ENCODE measurements around the gene DLX4. TPM values are rescaled to one million over a fixed set of nuclear protein-coding genes. Genes with fewer than 3 reads are reported as not detected.

The DLX4 gene
- total and polyA plus RNA-seq, 12 donors: 0.10 to 0.96 (median 0.27) TPM; not detected in 3

DNA sequence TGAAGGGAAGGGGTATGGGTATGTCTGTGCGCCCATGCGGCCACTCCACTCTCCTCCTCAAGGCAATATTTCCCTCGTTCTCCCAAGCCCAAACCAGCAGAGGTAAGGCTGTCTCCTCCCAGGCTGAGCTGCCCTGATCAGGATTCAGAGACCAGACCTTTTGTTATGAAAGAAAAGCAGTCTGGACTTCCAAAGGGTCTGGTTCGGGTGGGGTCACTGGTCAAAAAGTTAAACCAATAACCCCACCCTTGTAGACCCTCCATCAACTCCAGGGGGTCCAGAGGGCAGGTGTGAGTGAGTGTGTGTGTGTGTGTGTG is 5.7 kb upstream of the DLX4 start:
- H3K4me3 ChIP-seq: no peak overlapping the region
- WGBS, 4 donors: 14 to 37% (median 29%) methylated on average over 4 of the region's 4 CpGs
- no peak for TF ChIP-seq POLR2A (IDR thresholded peaks at IDR 0.05)
- no peak for TF ChIP-seq CTCF (IDR thresholded peaks at IDR 0.05)
- peaks cover 65% of the 10 kb centered on the region for H3K27me3 ChIP-seq
- peaks cover 0 to 2% of the 10 kb centered on the region in 2 donors for H3K4me1 ChIP-seq (replicated peaks in 1 of 2)
- DNase-seq: no peak
- H3K36me3 ChIP-seq (replicated peaks in 1 of 2): no peaks in the 10 kb centered on the region
- intact Hi-C loops (cut with DNase I): no loop called here
- H3K9me3 ChIP-seq (replicated peaks in 1 of 3): no peaks in the 10 kb centered on the region
- H3K27ac ChIP-seq: no peak overlapping the region

DNA sequence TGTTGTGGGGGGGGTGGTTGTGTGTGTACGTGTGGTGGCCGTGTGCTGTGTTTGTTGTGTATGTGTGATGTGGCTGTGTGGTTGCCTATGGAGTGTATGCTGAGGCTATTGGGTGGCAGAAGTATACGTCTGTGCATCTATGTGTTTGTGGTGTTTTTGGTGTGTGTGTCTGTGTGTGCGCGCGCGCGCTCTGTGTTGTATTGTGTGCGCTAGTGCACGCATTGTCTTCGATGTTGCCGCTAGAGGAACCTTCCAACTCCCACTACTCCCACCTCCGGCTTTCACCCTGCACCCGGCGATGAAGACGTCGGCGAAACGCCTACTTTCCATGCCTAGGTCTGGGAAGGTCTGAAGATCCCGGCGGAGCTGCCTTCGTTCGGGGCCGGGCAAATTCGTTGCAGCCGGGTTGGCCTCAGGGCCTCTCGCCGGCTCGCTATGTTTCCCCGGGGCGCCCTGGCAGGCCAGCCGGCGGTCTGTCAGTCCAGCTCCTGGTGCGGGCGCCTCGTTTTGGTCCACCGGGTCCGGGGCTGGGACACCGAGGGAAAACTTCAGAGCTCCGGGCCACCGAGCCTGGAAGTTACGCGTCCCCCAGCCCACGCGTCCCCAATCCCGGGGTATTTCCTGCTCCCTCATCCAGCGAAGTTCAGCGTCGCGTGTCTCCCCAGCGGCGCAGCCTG is 5.2 kb upstream of the DLX4 start:
- TF ChIP-seq POLR2A (IDR thresholded peaks at IDR 0.05) (no peak), CTCF (IDR thresholded peaks at IDR 0.05) (no peak)
- H3K27me3 ChIP-seq: peaks cover 70% of the 10 kb centered on the region
- intact Hi-C loops (cut with DNase I): no loop called here
- 10 to 12% (median 11%) methylated on average over 31 to 52 of the region's 52 CpGs for WGBS, 4 donors
- DNase-seq: no peak
- no peak overlapping the region for H3K4me3 ChIP-seq
- no peaks in the 10 kb centered on the region for H3K9me3 ChIP-seq (replicated peaks in 1 of 3)
- no peaks in the 10 kb centered on the region for H3K36me3 ChIP-seq (replicated peaks in 1 of 2)
- no peak overlapping the region for H3K27ac ChIP-seq
- peaks cover 2 to 4% of the 10 kb centered on the region in 2 donors for H3K4me1 ChIP-seq (replicated peaks in 1 of 2)

DNA sequence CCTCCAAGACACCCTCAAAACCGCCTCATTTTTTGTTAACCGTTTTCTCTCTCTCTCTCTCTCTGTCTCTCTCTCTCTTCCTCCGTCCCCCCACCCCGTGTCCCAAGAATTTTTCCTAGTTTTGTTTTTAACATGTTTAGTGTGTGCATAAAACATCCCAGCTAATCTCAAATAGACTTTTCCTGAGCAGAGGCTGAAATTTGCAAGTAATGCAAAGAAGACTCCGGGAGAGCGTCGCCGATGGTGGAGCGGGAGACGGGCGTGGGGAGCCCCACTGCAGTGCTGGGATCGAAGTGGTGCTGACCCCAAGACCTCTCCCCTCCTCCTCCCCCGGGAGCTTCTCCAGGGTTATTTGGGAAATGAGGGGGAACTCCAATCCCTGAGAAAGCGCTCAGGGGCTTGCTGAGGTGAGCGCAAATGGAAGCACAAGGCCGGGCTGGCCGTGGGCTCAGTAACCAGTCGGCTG is 4.7 kb upstream of the DLX4 start:
- Histone ChIP-seq H3K4me1 (replicated peaks in 1 of 2) (peaks cover 7 to 10% of the 10 kb centered on the region in 2 donors), H3K4me3 (no peak overlapping the region), H3K36me3 (replicated peaks in 1 of 2) (no peaks in the 10 kb centered on the region), H3K27me3 (peaks cover 76% of the 10 kb centered on the region), H3K27ac (no peak overlapping the region), H3K9me3 (replicated peaks in 1 of 3) (no peaks in the 10 kb centered on the region)
- DNase-seq: no peak
- 12 to 18% (median 13%) methylated on average over 12 to 18 of the region's 18 CpGs for WGBS, 4 donors
- intact Hi-C loops (cut with DNase I): no loop called here
- TF ChIP-seq POLR2A (IDR thresholded peaks at IDR 0.05) (no peak), CTCF (IDR thresholded peaks at IDR 0.05) (no peak)

DNA sequence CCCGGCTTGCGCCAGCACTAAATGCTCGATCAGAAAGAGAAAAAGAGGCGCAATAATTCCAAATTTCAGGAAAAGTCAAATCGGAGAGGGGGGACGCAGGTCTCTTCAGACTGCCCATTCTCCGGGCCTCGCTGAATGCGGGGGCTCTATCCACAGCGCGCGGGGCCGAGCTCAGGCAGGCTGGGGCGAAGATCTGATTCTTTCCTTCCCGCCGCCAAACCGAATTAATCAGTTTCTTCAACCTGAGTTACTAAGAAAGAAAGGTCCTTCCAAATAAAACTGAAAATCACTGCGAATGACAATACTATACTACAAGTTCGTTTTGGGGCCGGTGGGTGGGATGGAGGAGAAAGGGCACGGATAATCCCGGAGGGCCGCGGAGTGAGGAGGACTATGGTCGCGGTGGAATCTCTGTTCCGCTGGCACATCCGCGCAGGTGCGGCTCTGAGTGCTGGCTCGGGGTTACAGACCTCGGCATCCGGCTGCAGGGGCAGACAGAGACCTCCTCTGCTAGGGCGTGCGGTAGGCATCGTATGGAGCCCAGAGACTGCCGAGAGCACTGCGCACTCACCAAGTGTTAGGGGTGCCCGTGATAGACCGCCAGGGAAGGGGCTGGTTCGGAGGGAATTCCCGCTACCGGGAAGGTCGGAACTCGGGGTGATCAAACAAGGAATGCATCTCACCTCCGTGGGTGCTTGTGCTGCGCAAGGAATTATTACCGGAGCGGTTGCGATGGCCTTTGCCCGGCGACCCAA is 4.0 kb upstream of the DLX4 start:
- TF ChIP-seq CTCF (IDR thresholded peaks at IDR 0.05) (no peak), POLR2A (IDR thresholded peaks at IDR 0.05) (no peak)
- 6 to 13% (median 9%) methylated on average over 37 to 52 of the region's 52 CpGs for WGBS, 4 donors
- H3K27me3 ChIP-seq: peaks cover 80% of the 10 kb centered on the region

More for the DNA sequence above, 4.0 kb upstream of the DLX4 start:
- no peaks in the 10 kb centered on the region for H3K36me3 ChIP-seq (replicated peaks in 1 of 2)
- H3K9me3 ChIP-seq (replicated peaks in 1 of 3): no peaks in the 10 kb centered on the region
- intact Hi-C loops (cut with DNase I): no loop called here
- no peak overlapping the region for H3K27ac ChIP-seq
- DNase-seq: no peak
- H3K4me1 ChIP-seq (replicated peaks in 1 of 2): peaks cover 7 to 13% of the 10 kb centered on the region in 2 donors
- H3K4me3 ChIP-seq: no peak overlapping the region

Measured in adrenal gland (tissue), 12 donors.